H1 (cell line): ENCODE data around the gene ELMO1. TPM values are rescaled to one million over a fixed set of nuclear protein-coding genes. Genes with fewer than 3 reads are reported as not detected.

ENCODE experiments used
- CBX8 ChIP-seq: fragments of 300-800, 300-1000 bp; sonication (generic); IDR thresholded peaks from 2 replicates; pipeline ENCODE4 v1.7.1; 2016; ENCODE audit warnings: low read depth, low read length, borderline replicate concordance
- FOSL1 ChIP-seq: IDR thresholded peaks from 2 replicates; pipeline ENCODE4 v1.6.1; 2011; ENCODE audit warnings: mild to moderate bottlenecking, low read depth, low read length, moderate library complexity; ENCODE audit not compliant: insufficient read depth
- GABPA ChIP-seq: IDR thresholded peaks from 2 replicates; pipeline ENCODE4 v1.6.1; 2011; ENCODE audit warnings: mild to moderate bottlenecking, low read length, moderate library complexity, borderline replicate concordance; ENCODE audit not compliant: insufficient read depth
- KDM4A ChIP-seq: IDR thresholded peaks from one replicate; pipeline ENCODE4 v1.7.1; 2012; ENCODE audit warnings: low read depth, mild to moderate bottlenecking, moderate library complexity, low read length, inconsistent platforms; ENCODE audit not compliant: severe bottlenecking
- KDM5A ChIP-seq: fragments of 200-600 bp; IDR thresholded peaks from 2 replicates; pipeline ENCODE4 v1.7.1; 2012; ENCODE audit warnings: mild to moderate bottlenecking, low read length, inconsistent platforms, mixed read lengths
- SP1 ChIP-seq: IDR thresholded peaks from 2 replicates; pipeline ENCODE4 v1.6.1; 2011; ENCODE audit warnings: low read depth, low read length
- SRF ChIP-seq: IDR thresholded peaks from 2 replicates; pipeline ENCODE4 v1.6.1; 2011; ENCODE audit warnings: mild to moderate bottlenecking, low read depth, low read length, moderate library complexity
- SUZ12 ChIP-seq: fragments of 200-600 bp; sonication (generic); IDR thresholded peaks from 2 replicates; pipeline ENCODE4 v1.6.1; 2012; ENCODE audit warnings: mild to moderate bottlenecking, inconsistent platforms, low read length, moderate library complexity, mixed read lengths
- TAF7 ChIP-seq: optimal IDR thresholded peaks from 2 replicates; pipeline ENCODE3; 2011; ENCODE audit warnings: low read depth, mild to moderate bottlenecking, inconsistent platforms, low read length, moderate library complexity, borderline replicate concordance
- TBP ChIP-seq: IDR thresholded peaks from 2 replicates; pipeline ENCODE4 v1.6.1; 2011; ENCODE audit warnings: low read depth, low read length, improper control_type of control experiment
- polyA plus RNA-seq, 7 experiments: library from polyadenylated mRNA; depleted of rRNA in 3 of 7; stranded (reverse) in 5 of 7; unstranded in 2 of 7; fragments of >200 nt in 5 of 7; fragments of 200-250 nt in 2 of 7; gene quantifications; 1 replicate in 5 of 7; 2 replicates in 1 of 7; 4 replicates in 1 of 7; pipeline versions ENCODE4 v1.2.1 to v1.2.3, GENCODE V29; 2011 to 2013; ENCODE audit warnings: missing spikeins in 2 of 7, mixed read lengths in 2 of 7
- total RNA-seq: library from RNA; stranded (reverse); fragmentation: NEBNext Ultra II Directional; extraction: Animal tissue kit (Norgen Biotek cat#: 25700); gene quantifications from 2 replicates; pipeline ENCODE4 v1.2.1, GENCODE V29; 2021
- TF ChIP-seq, protein P1 (sequence below): fragments of 300-600 bp; sonication (generic); IDR thresholded peaks from 2 replicates; pipeline ENCODE4 v1.7.1; 2012; ENCODE audit warnings: low read length, moderate library complexity, mild to moderate bottlenecking, inconsistent platforms; ENCODE audit not compliant: insufficient replicate concordance

ELMO1 gene
- total and polyA plus RNA-seq, 2 of the 8 experiments (the other 6 are each of a cell fraction or from before 2014, with no cell fraction given): 18.4 to 21.0 TPM

DNA sequence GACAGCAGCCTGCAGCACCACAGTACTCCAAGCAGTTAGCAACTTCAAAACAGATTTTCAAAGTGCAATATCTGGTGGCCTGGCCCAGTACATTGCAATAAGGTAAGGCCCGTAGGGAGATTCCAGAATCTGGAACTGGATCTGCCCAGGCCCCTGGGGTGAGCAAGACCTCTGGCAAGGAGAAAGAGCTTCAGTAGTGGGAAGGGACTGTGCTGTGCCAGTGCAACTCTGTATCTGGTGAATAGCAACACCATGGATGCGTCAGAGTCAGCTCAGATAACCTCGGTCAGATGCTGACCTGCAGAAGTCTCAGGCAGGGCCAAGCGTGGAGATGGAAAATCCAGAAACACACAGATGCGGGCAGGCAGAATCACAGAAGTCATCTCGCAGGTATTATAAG lies 30.3 kb downstream of the ELMO1 start (continued):
- TF ChIP-seq, protein P1, sequence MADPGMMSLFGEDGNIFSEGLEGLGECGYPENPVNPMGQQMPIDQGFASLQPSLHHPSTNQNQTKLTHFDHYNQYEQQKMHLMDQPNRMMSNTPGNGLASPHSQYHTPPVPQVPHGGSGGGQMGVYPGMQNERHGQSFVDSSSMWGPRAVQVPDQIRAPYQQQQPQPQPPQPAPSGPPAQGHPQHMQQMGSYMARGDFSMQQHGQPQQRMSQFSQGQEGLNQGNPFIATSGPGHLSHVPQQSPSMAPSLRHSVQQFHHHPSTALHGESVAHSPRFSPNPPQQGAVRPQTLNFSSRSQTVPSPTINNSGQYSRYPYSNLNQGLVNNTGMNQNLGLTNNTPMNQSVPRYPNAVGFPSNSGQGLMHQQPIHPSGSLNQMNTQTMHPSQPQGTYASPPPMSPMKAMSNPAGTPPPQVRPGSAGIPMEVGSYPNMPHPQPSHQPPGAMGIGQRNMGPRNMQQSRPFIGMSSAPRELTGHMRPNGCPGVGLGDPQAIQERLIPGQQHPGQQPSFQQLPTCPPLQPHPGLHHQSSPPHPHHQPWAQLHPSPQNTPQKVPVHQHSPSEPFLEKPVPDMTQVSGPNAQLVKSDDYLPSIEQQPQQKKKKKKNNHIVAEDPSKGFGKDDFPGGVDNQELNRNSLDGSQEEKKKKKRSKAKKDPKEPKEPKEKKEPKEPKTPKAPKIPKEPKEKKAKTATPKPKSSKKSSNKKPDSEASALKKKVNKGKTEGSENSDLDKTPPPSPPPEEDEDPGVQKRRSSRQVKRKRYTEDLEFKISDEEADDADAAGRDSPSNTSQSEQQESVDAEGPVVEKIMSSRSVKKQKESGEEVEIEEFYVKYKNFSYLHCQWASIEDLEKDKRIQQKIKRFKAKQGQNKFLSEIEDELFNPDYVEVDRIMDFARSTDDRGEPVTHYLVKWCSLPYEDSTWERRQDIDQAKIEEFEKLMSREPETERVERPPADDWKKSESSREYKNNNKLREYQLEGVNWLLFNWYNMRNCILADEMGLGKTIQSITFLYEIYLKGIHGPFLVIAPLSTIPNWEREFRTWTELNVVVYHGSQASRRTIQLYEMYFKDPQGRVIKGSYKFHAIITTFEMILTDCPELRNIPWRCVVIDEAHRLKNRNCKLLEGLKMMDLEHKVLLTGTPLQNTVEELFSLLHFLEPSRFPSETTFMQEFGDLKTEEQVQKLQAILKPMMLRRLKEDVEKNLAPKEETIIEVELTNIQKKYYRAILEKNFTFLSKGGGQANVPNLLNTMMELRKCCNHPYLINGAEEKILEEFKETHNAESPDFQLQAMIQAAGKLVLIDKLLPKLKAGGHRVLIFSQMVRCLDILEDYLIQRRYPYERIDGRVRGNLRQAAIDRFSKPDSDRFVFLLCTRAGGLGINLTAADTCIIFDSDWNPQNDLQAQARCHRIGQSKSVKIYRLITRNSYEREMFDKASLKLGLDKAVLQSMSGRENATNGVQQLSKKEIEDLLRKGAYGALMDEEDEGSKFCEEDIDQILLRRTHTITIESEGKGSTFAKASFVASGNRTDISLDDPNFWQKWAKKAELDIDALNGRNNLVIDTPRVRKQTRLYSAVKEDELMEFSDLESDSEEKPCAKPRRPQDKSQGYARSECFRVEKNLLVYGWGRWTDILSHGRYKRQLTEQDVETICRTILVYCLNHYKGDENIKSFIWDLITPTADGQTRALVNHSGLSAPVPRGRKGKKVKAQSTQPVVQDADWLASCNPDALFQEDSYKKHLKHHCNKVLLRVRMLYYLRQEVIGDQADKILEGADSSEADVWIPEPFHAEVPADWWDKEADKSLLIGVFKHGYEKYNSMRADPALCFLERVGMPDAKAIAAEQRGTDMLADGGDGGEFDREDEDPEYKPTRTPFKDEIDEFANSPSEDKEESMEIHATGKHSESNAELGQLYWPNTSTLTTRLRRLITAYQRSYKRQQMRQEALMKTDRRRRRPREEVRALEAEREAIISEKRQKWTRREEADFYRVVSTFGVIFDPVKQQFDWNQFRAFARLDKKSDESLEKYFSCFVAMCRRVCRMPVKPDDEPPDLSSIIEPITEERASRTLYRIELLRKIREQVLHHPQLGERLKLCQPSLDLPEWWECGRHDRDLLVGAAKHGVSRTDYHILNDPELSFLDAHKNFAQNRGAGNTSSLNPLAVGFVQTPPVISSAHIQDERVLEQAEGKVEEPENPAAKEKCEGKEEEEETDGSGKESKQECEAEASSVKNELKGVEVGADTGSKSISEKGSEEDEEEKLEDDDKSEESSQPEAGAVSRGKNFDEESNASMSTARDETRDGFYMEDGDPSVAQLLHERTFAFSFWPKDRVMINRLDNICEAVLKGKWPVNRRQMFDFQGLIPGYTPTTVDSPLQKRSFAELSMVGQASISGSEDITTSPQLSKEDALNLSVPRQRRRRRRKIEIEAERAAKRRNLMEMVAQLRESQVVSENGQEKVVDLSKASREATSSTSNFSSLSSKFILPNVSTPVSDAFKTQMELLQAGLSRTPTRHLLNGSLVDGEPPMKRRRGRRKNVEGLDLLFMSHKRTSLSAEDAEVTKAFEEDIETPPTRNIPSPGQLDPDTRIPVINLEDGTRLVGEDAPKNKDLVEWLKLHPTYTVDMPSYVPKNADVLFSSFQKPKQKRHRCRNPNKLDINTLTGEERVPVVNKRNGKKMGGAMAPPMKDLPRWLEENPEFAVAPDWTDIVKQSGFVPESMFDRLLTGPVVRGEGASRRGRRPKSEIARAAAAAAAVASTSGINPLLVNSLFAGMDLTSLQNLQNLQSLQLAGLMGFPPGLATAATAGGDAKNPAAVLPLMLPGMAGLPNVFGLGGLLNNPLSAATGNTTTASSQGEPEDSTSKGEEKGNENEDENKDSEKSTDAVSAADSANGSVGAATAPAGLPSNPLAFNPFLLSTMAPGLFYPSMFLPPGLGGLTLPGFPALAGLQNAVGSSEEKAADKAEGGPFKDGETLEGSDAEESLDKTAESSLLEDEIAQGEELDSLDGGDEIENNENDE: no peak
- no peak for TF ChIP-seq SRF
- no peak for TF ChIP-seq TAF7
- no peak for TF ChIP-seq CBX8
- TF ChIP-seq FOSL1: no peak
- TF ChIP-seq SUZ12: no peak
- TF ChIP-seq GABPA: no peak
- TF ChIP-seq KDM4A: no peak
- no peak for TF ChIP-seq KDM5A
- no peak for TF ChIP-seq TBP
- TF ChIP-seq SP1: no peak
